GM19099 (cell line): ENCODE data around the gene GPATCH4.

Experiments used
- POLR2A ChIP-seq: IDR thresholded peaks from 3 replicates; pipeline ENCODE4 v1.6.1; 2011; ENCODE audit warnings: low read depth; ENCODE audit not compliant: insufficient read length; ENCODE audit errors: extremely low read depth

The GPATCH4 gene

DNA sequence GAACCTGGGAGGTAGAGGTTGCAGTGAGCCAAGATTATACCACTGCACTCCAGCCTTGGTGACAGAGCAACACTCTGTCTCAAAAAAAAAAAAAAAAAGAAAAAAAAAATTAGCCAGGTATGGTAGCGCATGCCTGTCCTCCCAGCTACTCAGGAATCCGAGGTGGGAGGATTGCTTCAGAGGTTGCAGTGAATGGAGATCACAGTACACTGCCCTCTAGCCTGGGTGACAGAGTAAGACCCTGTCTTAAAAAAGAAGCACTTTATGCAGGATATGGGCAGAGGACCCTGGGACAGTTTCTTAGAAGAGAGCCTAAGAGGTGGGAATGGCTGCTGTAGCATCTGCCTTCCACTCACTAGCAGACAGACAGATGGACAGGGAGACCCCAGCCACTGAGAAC is 51.9 kb downstream of the GPATCH4 start:
- TF ChIP-seq POLR2A: no peak

DNA sequence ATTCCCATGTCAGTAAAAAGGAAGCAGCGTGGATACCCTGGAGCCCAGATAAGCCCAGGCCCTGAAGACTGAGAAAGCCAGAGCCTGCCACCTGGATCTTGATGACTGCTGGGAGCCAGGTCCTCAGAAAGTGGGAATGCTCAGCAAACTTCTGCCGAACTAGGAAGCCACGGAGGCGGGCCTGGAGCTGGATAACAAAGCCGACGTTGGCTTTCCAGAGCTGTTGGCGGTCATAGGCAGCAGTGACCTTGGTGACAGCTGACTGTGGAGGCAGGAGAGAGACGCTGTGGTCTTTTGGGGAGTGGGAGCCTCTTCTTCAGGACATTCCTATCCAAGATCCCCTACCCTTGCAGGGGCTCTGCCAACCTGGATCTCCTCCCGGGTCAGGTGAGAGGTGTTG is 53.3 kb downstream of the GPATCH4 start:
- no peak for TF ChIP-seq POLR2A

DNA sequence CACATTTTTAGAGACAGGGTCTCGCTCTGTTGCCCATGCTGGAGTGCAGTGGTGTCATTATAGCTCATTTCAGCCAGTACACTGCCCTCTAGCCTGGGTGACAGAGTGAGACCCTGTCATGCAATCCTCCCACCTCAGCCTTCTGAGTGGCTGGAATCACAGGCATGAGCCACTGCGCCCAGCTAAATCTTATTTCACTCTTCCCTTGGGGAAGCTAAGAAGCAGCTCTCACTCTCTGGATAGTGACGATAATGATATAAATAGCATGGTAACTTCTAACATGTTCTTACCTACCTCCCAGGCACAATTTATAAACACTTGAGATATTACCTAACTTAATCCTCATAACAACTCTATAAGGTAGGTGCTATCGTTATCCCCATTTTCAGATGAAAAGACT is 53.8 kb downstream of the GPATCH4 start:
- no peak for TF ChIP-seq POLR2A

DNA sequence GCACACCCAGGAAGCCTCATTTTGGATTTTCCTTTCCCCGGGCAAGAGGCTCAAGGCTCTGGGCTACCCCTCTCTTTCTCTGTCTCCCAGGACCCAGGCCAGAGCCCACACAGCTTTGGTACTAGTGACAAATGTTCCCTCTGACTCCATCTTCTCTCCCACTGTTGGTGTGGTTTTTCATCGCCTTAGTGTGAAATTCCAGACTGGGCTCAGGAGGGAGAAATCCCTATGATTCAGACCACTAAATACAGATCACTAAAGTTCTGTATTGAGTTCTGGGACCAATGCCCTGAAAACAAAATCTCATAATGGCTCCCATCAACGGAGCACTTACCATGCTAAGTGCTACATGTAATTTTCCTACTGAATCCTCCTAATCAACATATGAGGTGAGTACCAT is 55.0 kb downstream of the GPATCH4 start:
- no peak for TF ChIP-seq POLR2A

DNA sequence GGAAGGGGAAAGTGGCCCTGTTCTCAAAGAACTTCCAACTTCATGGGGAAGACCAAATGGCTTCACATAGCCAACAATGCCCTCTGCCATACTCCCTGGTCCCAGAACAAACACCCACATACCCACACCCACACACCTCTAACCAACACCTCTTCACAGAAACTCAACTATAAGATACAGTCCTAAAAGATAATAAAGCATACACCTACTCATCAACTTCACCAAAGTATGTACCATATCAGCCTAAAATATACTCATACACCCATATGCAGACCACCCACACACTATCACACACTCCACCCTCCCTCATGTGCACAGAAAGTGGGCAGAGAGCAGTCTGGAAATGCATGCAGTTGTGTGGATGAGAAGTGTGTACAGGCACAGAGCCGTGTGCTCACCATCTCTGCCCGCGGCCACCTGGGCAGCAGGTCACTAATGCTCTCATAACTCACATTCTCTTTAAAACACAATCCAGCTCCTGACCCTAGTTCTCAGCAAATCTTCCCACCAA is 56.6 kb downstream of the GPATCH4 start:
- TF ChIP-seq POLR2A: no peak
